HCT116 (cell line): ENCODE results near the gene LRRC34. TPM values are rescaled to one million over a fixed set of nuclear protein-coding genes. Genes with fewer than 3 reads are reported as not detected.

Source experiments
- ATAC-seq: fragments of 200-7000 bp; cut with Tn5 transposase; 2 replicates; pipeline ENCODE4 v1.9.1; 2020; ENCODE audit warnings: mild to moderate bottlenecking, moderate library complexity
- BruUV-seq: library from RNA; stranded (reverse); fragments of 400-500 nt; replicated peaks from 2 replicates; lab custom pipeline; 2021; lab: Mats Ljungman, UMichigan
- CTCF ChIA-PET: fragments of 300-600 bp; sonication (Branson Sonifier 250); formaldehyde crosslinking; loops from one replicate; lab custom pipeline; 2021; ENCODE audit warnings: antibody characterized with exemption; lab: Charles Lee
- POLR2A ChIA-PET: fragments of 300-600, 350-600 bp; sonication (Branson Sonifier 250); formaldehyde crosslinking; loops from one replicate; lab custom pipeline; 2021; ENCODE audit warnings: antibody characterized with exemption; lab: Charles Lee
- RAD21 ChIA-PET, 2 experiments: fragments of 300-600 bp; sonication (Branson Sonifier 250); formaldehyde crosslinking; loops; one replicate each; lab custom pipeline; 2023; ENCODE audit warnings: low total read pairs in 2 of 2; ENCODE audit not compliant: uncharacterized antibody in 2 of 2, unreplicated experiment in 2 of 2, low non-redundant PET in 1 of 2; lab: Charles Lee
- DNase-seq: peaks from one replicate; pipeline ENCODE4 v3.0.0-alpha.2; 2010; ENCODE audit warnings: low read depth, low spot score
- H2AFZ ChIP-seq: fragments of 200-600 bp; shearing (Covaris generic), sonication (generic); 2 replicates; pipeline ENCODE4 v1.6.1; 2017; ENCODE audit warnings: low read depth, mixed run types, mixed read lengths, antibody characterized with exemption, low read length; ENCODE audit not compliant: poor library complexity, severe bottlenecking
- H3K27ac ChIP-seq: 2 replicates; pipeline ENCODE4 v1.5.1; 2012; ENCODE audit warnings: low read depth, low read length
- H3K27me3 ChIP-seq: fragments of 200-600 bp; sonication (generic); 2 replicates; pipeline ENCODE4 v1.6.1; 2016; ENCODE audit warnings: mixed run types, low read length, mixed read lengths; ENCODE audit not compliant: insufficient read depth
- H3K36me3 ChIP-seq, 2 experiments: fragments of 200-500 bp in 1 of 2; fragments of 200-600 bp in 1 of 2; sonication (Bioruptor generic) in 1 of 2; sonication (generic) in 1 of 2; 2 replicates each; pipeline versions ENCODE4 v1.5.1 to v1.6.1; 2014 to 2016; ENCODE audit warnings: low read length in 2 of 2, inconsistent platforms in 1 of 2, mixed read lengths in 1 of 2, mixed run types in 1 of 2; ENCODE audit not compliant: insufficient read depth in 2 of 2, control insufficient read depth in 1 of 2
- H3K4me1 ChIP-seq, 2 experiments: fragments of 200-600 bp in 1 of 2; sonication (generic) in 1 of 2; 2 replicates each; pipeline versions ENCODE4 v1.5.1 to v1.6.1; 2012 to 2017; ENCODE audit warnings: low read length in 2 of 2, inconsistent platforms in 1 of 2, mild to moderate bottlenecking in 1 of 2, mixed read lengths in 1 of 2, mixed run types in 1 of 2, moderate library complexity in 1 of 2; ENCODE audit not compliant: insufficient read depth in 2 of 2, control insufficient read depth in 1 of 2
- H3K4me2 ChIP-seq: fragments of 200-600 bp; sonication (generic); 2 replicates; pipeline ENCODE4 v1.6.1; 2017; ENCODE audit warnings: mixed run types, low read length, mixed read lengths
- H3K4me3 ChIP-seq, 2 experiments: fragments of 200-600 bp in 1 of 2; sonication (generic) in 1 of 2; replicated peaks in 1 of 2; 2 replicates each; pipeline ENCODE4 v1.5.1; 2011 to 2016; ENCODE audit warnings: low read length in 2 of 2, control low read depth in 1 of 2, low read depth in 1 of 2, mild to moderate bottlenecking in 1 of 2, mixed read lengths in 1 of 2, mixed run types in 1 of 2
- H3K79me2 ChIP-seq: fragments of 200-600 bp; sonication (generic); 2 replicates; pipeline ENCODE4 v1.6.1; 2017; ENCODE audit warnings: mild to moderate bottlenecking, mixed run types, low read length, moderate library complexity, mixed read lengths; ENCODE audit not compliant: insufficient read depth
- H3K9ac ChIP-seq: fragments of 200-600 bp; sonication (generic); 2 replicates; pipeline ENCODE4 v1.6.1; 2016; ENCODE audit warnings: low read length, mixed read lengths
- H3K9me2 ChIP-seq: fragments of 200-600 bp; sonication (generic), shearing (Covaris generic); 2 replicates; pipeline ENCODE4 v1.6.1; 2017; ENCODE audit warnings: mixed run types, mild to moderate bottlenecking, moderate library complexity; ENCODE audit not compliant: insufficient read depth
- H3K9me3 ChIP-seq, 2 experiments: fragments of 200-500 bp in 1 of 2; fragments of 200-600 bp in 1 of 2; sonication (Bioruptor generic) in 1 of 2; sonication (generic) in 1 of 2; 2 replicates each; pipeline ENCODE4 v1.6.1; 2014 to 2017; ENCODE audit warnings: low read length in 2 of 2, mixed read lengths in 2 of 2, inconsistent platforms in 1 of 2, low read depth in 1 of 2, mild to moderate bottlenecking in 1 of 2, mixed run types in 1 of 2, moderate library complexity in 1 of 2; ENCODE audit not compliant: control insufficient read depth in 1 of 2, insufficient read depth in 1 of 2
- H4K20me1 ChIP-seq: fragments of 200-600 bp; sonication (generic), shearing (Covaris generic); 2 replicates; pipeline ENCODE4 v1.6.1; 2017; ENCODE audit warnings: mixed run types, mild to moderate bottlenecking, moderate library complexity; ENCODE audit not compliant: insufficient read depth
- ATF3 ChIP-seq: IDR thresholded peaks from 2 replicates; pipeline ENCODE4 v1.6.1; 2012
- CBX3 ChIP-seq: IDR thresholded peaks from 2 replicates; pipeline ENCODE4 v1.6.1; 2012; ENCODE audit warnings: low read depth
- CTCF ChIP-seq, 3 experiments: fragments of 200-600 bp in 1 of 3; sonication (generic) in 1 of 3; IDR thresholded peaks in 2 of 3; conservative IDR thresholded peaks in 1 of 3; 2 replicates each; pipeline ENCODE4 v1.5.1; 2012 to 2017; ENCODE audit warnings: low read depth in 2 of 3, low read length in 2 of 3, antibody characterized with exemption in 1 of 3, borderline replicate concordance in 1 of 3, control low read depth in 1 of 3, mild to moderate bottlenecking in 1 of 3, mixed read lengths in 1 of 3, mixed run types in 1 of 3, moderate library complexity in 1 of 3; ENCODE audit not compliant: insufficient read depth in 1 of 3
- EGR1 ChIP-seq: IDR thresholded peaks from 2 replicates; pipeline ENCODE4 v1.6.1; 2012; ENCODE audit warnings: low read depth
- ELF1 ChIP-seq: IDR thresholded peaks from 2 replicates; pipeline ENCODE4 v1.6.1; 2012; ENCODE audit warnings: low read depth, borderline replicate concordance
- EZH2 ChIP-seq: fragments of 200-600 bp; sonication (generic); IDR thresholded peaks from 2 replicates; pipeline ENCODE4 v1.6.1; 2017; ENCODE audit warnings: antibody characterized with exemption, mixed run types
- EZH2phosphoT487 ChIP-seq: fragments of 200-600 bp; IDR thresholded peaks from 2 replicates; pipeline ENCODE4 v1.6.1; 2018; ENCODE audit warnings: antibody characterized with exemption, borderline replicate concordance
- JUND ChIP-seq: IDR thresholded peaks from 2 replicates; pipeline ENCODE4 v1.6.1; 2012
- RAD21 ChIP-seq: IDR thresholded peaks from 2 replicates; pipeline ENCODE4 v1.6.1; 2012; ENCODE audit warnings: low read depth, mild to moderate bottlenecking
- REST ChIP-seq: IDR thresholded peaks from 2 replicates; pipeline ENCODE4 v1.6.1; 2012; ENCODE audit warnings: low read depth
- SIN3A ChIP-seq: IDR thresholded peaks from 2 replicates; pipeline ENCODE4 v1.6.1; 2012; ENCODE audit warnings: low read depth
- SP1 ChIP-seq: IDR thresholded peaks from 2 replicates; pipeline ENCODE4 v1.6.1; 2012; ENCODE audit warnings: low read depth
- SRF ChIP-seq: IDR thresholded peaks from 2 replicates; pipeline ENCODE4 v1.6.1; 2012; ENCODE audit warnings: low read depth
- ZBTB33 ChIP-seq: IDR thresholded peaks from 2 replicates; pipeline ENCODE4 v1.6.1; 2011; ENCODE audit warnings: mild to moderate bottlenecking, low read length, moderate library complexity; ENCODE audit not compliant: insufficient replicate concordance; ENCODE audit errors: extremely low read depth
- ZFX ChIP-seq: fragments of 450-650 bp; IDR thresholded peaks from 2 replicates; pipeline ENCODE4 v1.6.1; 2017
- ZNF274 ChIP-seq: fragments of 200-500 bp; sonication (Bioruptor generic); IDR thresholded peaks from 2 replicates; pipeline ENCODE4 v1.6.1; 2014; ENCODE audit warnings: mild to moderate bottlenecking, low read depth, low read length, inconsistent platforms
- intact Hi-C: fragments of 100-400 bp; cut with micrococcal nuclease; formaldehyde crosslinking; loops from 2 replicates; pipeline ENCODE4 v1.10.0; 2022
- total RNA-seq: library from RNA; stranded (reverse); gene quantifications from one replicate; pipeline ENCODE4 v1.2.1, GENCODE V29; 2021; ENCODE audit not compliant: unreplicated experiment

The LRRC34 gene
- total RNA-seq, 1 experiment from 2014 or later = not detected

- DNase-seq = no peak
- no peak for TF ChIP-seq ATF3
- TF ChIP-seq ELF1 = no peak
- no peak for TF ChIP-seq SRF
- no peak for TF ChIP-seq REST
- TF ChIP-seq EGR1 = no peak
- TF ChIP-seq CBX3 = no peak
- no peak for TF ChIP-seq RAD21
- no peak for TF ChIP-seq EZH2phosphoT487
- TF ChIP-seq ZFX = no peak
- no peak for TF ChIP-seq JUND
- no peak for TF ChIP-seq ZBTB33
- no peak for TF ChIP-seq CTCF (IDR thresholded peaks at IDR 0.05 in 2 of 3, conservative IDR thresholded peaks at IDR 0.05 in 1 of 3; ENCODE audit: borderline replicate concordance in 1 of 3, insufficient read depth in 1 of 3, low read depth in 2 of 3, low read length in 2 of 3)
- TF ChIP-seq SIN3A = no peak
- TF ChIP-seq SP1 = no peak
- no peak for TF ChIP-seq ZNF274
- no peak for TF ChIP-seq EZH2
- TF ChIP-seq, all 23 proteins: peak for 0
- Histone ChIP-seq H3K4me3 (no peak overlapping the region), H3K9me2 (no peaks in the 10 kb centered on the region), H2AFZ (no peak overlapping the region), H3K27ac (no peak overlapping the region), H4K20me1 (no peaks in the 10 kb centered on the region), H3K36me3 (no peaks in the 10 kb centered on the region), H3K4me2 (no peak overlapping the region), H3K9me3 (no peaks in the 10 kb centered on the region), H3K79me2 (no peaks in the 10 kb centered on the region), H3K4me1 (no peaks in the 10 kb centered on the region), H3K9ac (no peak overlapping the region), H3K27me3 (no peaks in the 10 kb centered on the region)
- ChIA-PET RAD21 (no interaction called here), CTCF (no interaction called here), POLR2A (no interaction called here)
- BruUV-seq = no TSS peak
- no peak for ATAC-seq
- intact Hi-C loops = no loop called here
These were observed 25.9 kb upstream of the LRRC34 start for GRCh38 chr3:169838511-169839030.
